GM12878 (cell line): ENCODE results near the gene TOMM5. TPM values are rescaled to one million over a fixed set of nuclear protein-coding genes. Genes with fewer than 3 reads are reported as not detected.

Experiments used
- ATAC-seq: fragments of 200-7000 bp; cut with Tn5 transposase; 3 replicates; pipeline ENCODE4 v1.9.1; 2020; ENCODE audit warnings: mild to moderate bottlenecking, moderate library complexity
- BruUV-seq: library from RNA; stranded (reverse); fragments of 400-500 nt; replicated peaks from 2 replicates; lab custom pipeline; 2021; lab: Mats Ljungman, UMichigan
- CTCF ChIA-PET: fragments of 300-600 bp; sonication (Branson Sonifier 250); formaldehyde crosslinking; extraction: SDS; loops from one replicate; lab custom pipeline; 2021; ENCODE audit warnings: inconsistent platforms; lab: Yijun Ruan, JAX
- POLR2A ChIA-PET: fragments of 350-600 bp; formaldehyde crosslinking; extraction: SDS; loops from one replicate; lab custom pipeline; 2021; ENCODE audit warnings: inconsistent platforms; lab: Charles Lee
- RAD21 ChIA-PET: fragments of 300-600 bp; sonication (Branson Sonifier 250); formaldehyde crosslinking; loops from one replicate; lab custom pipeline; 2023; ENCODE audit warnings: antibody characterized with exemption; ENCODE audit not compliant: unreplicated experiment; lab: Charles Lee
- SMC1A ChIA-PET: fragments of 300-600 bp; sonication (Branson Sonifier 250); formaldehyde crosslinking; loops from one replicate; lab custom pipeline; 2023; ENCODE audit not compliant: unreplicated experiment, uncharacterized antibody; lab: Charles Lee
- DNase-seq: peaks from one replicate; pipeline ENCODE4 v3.0.0-alpha.2; 2011; ENCODE audit warnings: low read depth, low spot score
- FAIRE-seq: peaks from 3 replicates; lab custom pipeline; 2011; peaks lifted over from hg19 to GRCh38; lab: Jason Lieb, UNC
- H2AFZ ChIP-seq: 2 replicates; pipeline ENCODE4 v1.6.0; 2011; ENCODE audit warnings: low read depth, low read length, control low read depth; ENCODE audit not compliant: control insufficient read depth
- H3K27ac ChIP-seq: 2 replicates; pipeline ENCODE4 v1.5.1; 2011; ENCODE audit warnings: control low read depth; ENCODE audit not compliant: control insufficient read depth, insufficient read depth
- H3K27me3 ChIP-seq, 2 experiments: replicated peaks in 1 of 2; 2 replicates each; pipeline versions ENCODE4 v1.6.0 to v1.6.1; 2011; ENCODE audit warnings: low read length in 1 of 2; ENCODE audit not compliant: control insufficient read depth in 2 of 2, insufficient read depth in 2 of 2
- H3K36me3 ChIP-seq, 2 experiments: 2 replicates each; pipeline ENCODE4 v1.5.1; 2011; ENCODE audit warnings: low read length in 1 of 2; ENCODE audit not compliant: control insufficient read depth in 2 of 2, insufficient read depth in 2 of 2
- H3K4me1 ChIP-seq: 2 replicates; pipeline ENCODE4 v1.6.1; 2011; ENCODE audit warnings: mild to moderate bottlenecking, low read length, moderate library complexity, mixed read lengths; ENCODE audit not compliant: control insufficient read depth, insufficient read depth
- H3K4me2 ChIP-seq: 2 replicates; pipeline ENCODE4 v1.6.0; 2011; ENCODE audit warnings: control low read depth; ENCODE audit not compliant: control insufficient read depth, insufficient read depth
- H3K4me3 ChIP-seq: fragments of 200-600 bp; sonication (generic); 2 replicates; pipeline ENCODE4 v1.5.1; 2016
- H3K79me2 ChIP-seq: 2 replicates; pipeline ENCODE4 v1.6.0; 2011; ENCODE audit warnings: low read length; ENCODE audit not compliant: control insufficient read depth, insufficient read depth
- H3K9ac ChIP-seq: 2 replicates; pipeline ENCODE4 v1.8.0; 2011; ENCODE audit warnings: low read length, control low read depth, mixed read lengths; ENCODE audit not compliant: control insufficient read depth, insufficient read depth
- H3K9me3 ChIP-seq: replicated peaks from 3 replicates; pipeline ENCODE4 v1.5.1; 2011; ENCODE audit warnings: mild to moderate bottlenecking, low read length; ENCODE audit not compliant: control insufficient read depth, insufficient read depth
- H4K20me1 ChIP-seq: 2 replicates; pipeline ENCODE4 v1.6.0; 2011; ENCODE audit not compliant: control insufficient read depth, insufficient read depth
- FOXM1 ChIP-seq: IDR thresholded peaks from 2 replicates; pipeline ENCODE4 v1.6.1; 2012; ENCODE audit warnings: low read depth, mild to moderate bottlenecking, inconsistent platforms, low read length, moderate library complexity
- GATAD2B ChIP-seq: fragments of 450-650 bp; conservative IDR thresholded peaks from 2 replicates; pipeline ENCODE4 v1.6.1; 2017; ENCODE audit warnings: low read depth, mild to moderate bottlenecking, moderate library complexity
- HDAC6 ChIP-seq: fragments of 200-600 bp; sonication (generic); IDR thresholded peaks from one replicate; pipeline ENCODE4 v1.8.0; 2017; ENCODE audit warnings: antibody characterized with exemption; ENCODE audit not compliant: unreplicated experiment
- MEF2A ChIP-seq: IDR thresholded peaks from 2 replicates; pipeline ENCODE4 v1.6.1; 2011; ENCODE audit warnings: low read depth, mild to moderate bottlenecking, low read length, moderate library complexity; ENCODE audit not compliant: insufficient read depth
- MEF2B ChIP-seq: fragments of 450-650 bp; IDR thresholded peaks from 2 replicates; pipeline ENCODE4 v1.6.1; 2018; ENCODE audit warnings: mild to moderate bottlenecking, moderate library complexity; ENCODE audit not compliant: partially characterized antibody, poor library complexity, severe bottlenecking
- NFXL1 ChIP-seq: fragments of 450-650 bp; IDR thresholded peaks from 2 replicates; pipeline ENCODE4 v1.6.1; 2017; ENCODE audit warnings: antibody characterized with exemption, mild to moderate bottlenecking, borderline replicate concordance
- STAT3 ChIP-seq: IDR thresholded peaks from 2 replicates; pipeline ENCODE4 v1.6.1; 2011; ENCODE audit warnings: low read depth, low read length, improper control_type of control experiment
- ZBED1 ChIP-seq: IDR thresholded peaks from 2 replicates; pipeline ENCODE4 v1.6.1; 2016; ENCODE audit warnings: borderline replicate concordance
- WGBS: methylation state at CpG from one replicate; pipeline ENCODE4 v1.1.6; 2016; ENCODE audit warnings: low lambda C conversion rate; ENCODE audit not compliant: insufficient replicate concordance, insufficient coverage; ENCODE audit errors: missing lambda C conversion rate; 5-methylcytosine and 5-hydroxymethylcytosine counted together
- in situ Hi-C: fragments of 300-500 bp; cut with MboI; formaldehyde crosslinking; loops from 9 replicates; pipeline ENCODE4 v1.14.3; 2018; ENCODE audit warnings: mixed read lengths
- intact Hi-C: fragments of 100-400 bp; cut with micrococcal nuclease; formaldehyde crosslinking; loops from one replicate; pipeline ENCODE4 v1.14.2; 2022; ENCODE audit not compliant: unreplicated experiment
- polyA plus RNA-seq, 11 experiments: library from polyadenylated mRNA; depleted of rRNA in 4 of 11; unstranded in 6 of 11; stranded (reverse) in 5 of 11; fragments of >200 nt; fragmentation: Nextera tagmentation in 4 of 11; fragmentation: Illumina TruSeq in 1 of 11; extraction: Ambion mirVana in 4 of 11; extraction: Trizol in 1 of 11; gene quantifications; 1 replicate in 1 of 11; 2 replicates in 10 of 11; pipeline versions ENCODE4 v1.2.1 to v1.2.3, GENCODE V29; 2011 to 2016; ENCODE audit warnings: inconsistent platforms in 2 of 11, missing spikeins in 2 of 11, low read depth in 1 of 11
- total RNA-seq, 4 experiments: library from RNA; depleted of rRNA in 3 of 4; stranded (reverse); fragments of >200 nt in 3 of 4; fragmentation: Illumina TruSeq in 1 of 4; extraction: Trizol in 1 of 4; gene quantifications; 2 replicates each; pipeline versions ENCODE4 v1.2.1 to v1.2.3, GENCODE V29; 2013 to 2021
- TF ChIP-seq, protein P1 (sequence below): fragments of 450-650 bp; conservative IDR thresholded peaks from 2 replicates; pipeline ENCODE4 v1.6.1; 2017; ENCODE audit warnings: mild to moderate bottlenecking, moderate library complexity
- TF ChIP-seq, protein P2 (sequence below): IDR thresholded peaks from 2 replicates; pipeline ENCODE4 v1.6.1; 2011; ENCODE audit warnings: borderline replicate concordance, low read depth, mild to moderate bottlenecking, moderate library complexity, low read length; ENCODE audit not compliant: insufficient read depth, poor library complexity, severe bottlenecking
- TF ChIP-seq, protein P3 (sequence below): fragments of 450-650 bp; IDR thresholded peaks from 2 replicates; pipeline ENCODE4 v1.6.1; 2014; ENCODE audit warnings: mild to moderate bottlenecking
- TF ChIP-seq, protein P4 (sequence below): fragments of 450-650 bp; IDR thresholded peaks from 2 replicates; pipeline ENCODE4 v1.6.1; 2016; ENCODE audit warnings: mild to moderate bottlenecking
- TF ChIP-seq, protein P5 (sequence below): fragments of 450-650 bp; IDR thresholded peaks from 2 replicates; pipeline ENCODE4 v1.6.1; 2018; ENCODE audit warnings: mild to moderate bottlenecking, low read depth, moderate library complexity; ENCODE audit not compliant: partially characterized antibody

Gene TOMM5
- total and polyA plus RNA-seq, 10 of the 15 experiments (the other 5 are each of a cell fraction or from before 2014, with no cell fraction given), result 152 to 1,143 (median 351) TPM

DNA sequence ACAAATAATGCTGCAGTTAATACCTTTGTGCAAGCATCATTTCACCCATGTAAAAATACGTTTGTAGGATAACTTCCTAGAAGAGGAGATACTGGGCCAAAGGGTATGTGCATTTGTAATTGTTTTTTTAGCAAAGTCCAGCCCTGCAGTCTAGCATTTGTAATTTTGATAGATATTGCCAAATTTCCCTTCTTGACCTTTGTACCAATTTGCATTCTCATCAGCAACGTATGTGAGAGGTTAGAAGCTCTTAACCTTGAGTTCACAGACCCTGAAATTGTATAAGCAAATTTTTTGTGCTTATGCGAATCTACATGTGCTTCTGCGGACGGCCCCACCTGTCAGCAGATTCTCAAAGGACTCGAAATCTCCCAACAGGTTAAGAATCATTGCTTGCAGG lies 18.6 kb upstream of the TOMM5 start:
- Histone ChIP-seq H3K36me3 (no peaks in the 10 kb centered on the region), H2AFZ (no peak overlapping the region), H3K9ac (no peak overlapping the region), H3K27ac (no peak overlapping the region), H3K4me1 (no peaks in the 10 kb centered on the region), H3K9me3 (no peaks in the 10 kb centered on the region), H4K20me1 (no peaks in the 10 kb centered on the region), H3K79me2 (no peaks in the 10 kb centered on the region), H3K4me2 (no peak overlapping the region), H3K27me3 (peaks cover 2 to 4% of the 10 kb centered on the region in 2 experiments; a peak in 3 of 4 replicates), H3K4me3 (no peak overlapping the region)
- SMC1A ChIA-PET, result no interaction called here
- intact Hi-C loops, result loop anchor here (10.0 kb wide), 1 partner anchor 56 kb away; no protein-coding TSS in a partner anchor
- RAD21 ChIA-PET, result no interaction called here
- FAIRE-seq (no peak), DNase-seq (no peak), ATAC-seq (no peak)
- CTCF ChIA-PET, result no interaction called here
- TF ChIP-seq STAT3, result no peak
- TF ChIP-seq, protein P1, sequence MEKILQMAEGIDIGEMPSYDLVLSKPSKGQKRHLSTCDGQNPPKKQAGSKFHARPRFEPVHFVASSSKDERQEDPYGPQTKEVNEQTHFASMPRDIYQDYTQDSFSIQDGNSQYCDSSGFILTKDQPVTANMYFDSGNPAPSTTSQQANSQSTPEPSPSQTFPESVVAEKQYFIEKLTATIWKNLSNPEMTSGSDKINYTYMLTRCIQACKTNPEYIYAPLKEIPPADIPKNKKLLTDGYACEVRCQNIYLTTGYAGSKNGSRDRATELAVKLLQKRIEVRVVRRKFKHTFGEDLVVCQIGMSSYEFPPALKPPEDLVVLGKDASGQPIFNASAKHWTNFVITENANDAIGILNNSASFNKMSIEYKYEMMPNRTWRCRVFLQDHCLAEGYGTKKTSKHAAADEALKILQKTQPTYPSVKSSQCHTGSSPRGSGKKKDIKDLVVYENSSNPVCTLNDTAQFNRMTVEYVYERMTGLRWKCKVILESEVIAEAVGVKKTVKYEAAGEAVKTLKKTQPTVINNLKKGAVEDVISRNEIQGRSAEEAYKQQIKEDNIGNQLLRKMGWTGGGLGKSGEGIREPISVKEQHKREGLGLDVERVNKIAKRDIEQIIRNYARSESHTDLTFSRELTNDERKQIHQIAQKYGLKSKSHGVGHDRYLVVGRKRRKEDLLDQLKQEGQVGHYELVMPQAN, result no peak
- TF ChIP-seq, protein P2, sequence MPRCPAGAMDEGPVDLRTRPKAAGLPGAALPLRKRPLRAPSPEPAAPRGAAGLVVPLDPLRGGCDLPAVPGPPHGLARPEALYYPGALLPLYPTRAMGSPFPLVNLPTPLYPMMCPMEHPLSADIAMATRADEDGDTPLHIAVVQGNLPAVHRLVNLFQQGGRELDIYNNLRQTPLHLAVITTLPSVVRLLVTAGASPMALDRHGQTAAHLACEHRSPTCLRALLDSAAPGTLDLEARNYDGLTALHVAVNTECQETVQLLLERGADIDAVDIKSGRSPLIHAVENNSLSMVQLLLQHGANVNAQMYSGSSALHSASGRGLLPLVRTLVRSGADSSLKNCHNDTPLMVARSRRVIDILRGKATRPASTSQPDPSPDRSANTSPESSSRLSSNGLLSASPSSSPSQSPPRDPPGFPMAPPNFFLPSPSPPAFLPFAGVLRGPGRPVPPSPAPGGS, result no peak
- TF ChIP-seq MEF2A, result no peak
- TF ChIP-seq GATAD2B, result no peak
- no peak for TF ChIP-seq HDAC6
- no peak for TF ChIP-seq NFXL1
- TF ChIP-seq, protein P3, sequence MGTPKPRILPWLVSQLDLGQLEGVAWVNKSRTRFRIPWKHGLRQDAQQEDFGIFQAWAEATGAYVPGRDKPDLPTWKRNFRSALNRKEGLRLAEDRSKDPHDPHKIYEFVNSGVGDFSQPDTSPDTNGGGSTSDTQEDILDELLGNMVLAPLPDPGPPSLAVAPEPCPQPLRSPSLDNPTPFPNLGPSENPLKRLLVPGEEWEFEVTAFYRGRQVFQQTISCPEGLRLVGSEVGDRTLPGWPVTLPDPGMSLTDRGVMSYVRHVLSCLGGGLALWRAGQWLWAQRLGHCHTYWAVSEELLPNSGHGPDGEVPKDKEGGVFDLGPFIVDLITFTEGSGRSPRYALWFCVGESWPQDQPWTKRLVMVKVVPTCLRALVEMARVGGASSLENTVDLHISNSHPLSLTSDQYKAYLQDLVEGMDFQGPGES, result no peak
- TF ChIP-seq, protein P4, sequence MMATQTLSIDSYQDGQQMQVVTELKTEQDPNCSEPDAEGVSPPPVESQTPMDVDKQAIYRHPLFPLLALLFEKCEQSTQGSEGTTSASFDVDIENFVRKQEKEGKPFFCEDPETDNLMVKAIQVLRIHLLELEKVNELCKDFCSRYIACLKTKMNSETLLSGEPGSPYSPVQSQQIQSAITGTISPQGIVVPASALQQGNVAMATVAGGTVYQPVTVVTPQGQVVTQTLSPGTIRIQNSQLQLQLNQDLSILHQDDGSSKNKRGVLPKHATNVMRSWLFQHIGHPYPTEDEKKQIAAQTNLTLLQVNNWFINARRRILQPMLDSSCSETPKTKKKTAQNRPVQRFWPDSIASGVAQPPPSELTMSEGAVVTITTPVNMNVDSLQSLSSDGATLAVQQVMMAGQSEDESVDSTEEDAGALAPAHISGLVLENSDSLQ, result no peak
- TF ChIP-seq MEF2B, result no peak
- TF ChIP-seq, protein P5, sequence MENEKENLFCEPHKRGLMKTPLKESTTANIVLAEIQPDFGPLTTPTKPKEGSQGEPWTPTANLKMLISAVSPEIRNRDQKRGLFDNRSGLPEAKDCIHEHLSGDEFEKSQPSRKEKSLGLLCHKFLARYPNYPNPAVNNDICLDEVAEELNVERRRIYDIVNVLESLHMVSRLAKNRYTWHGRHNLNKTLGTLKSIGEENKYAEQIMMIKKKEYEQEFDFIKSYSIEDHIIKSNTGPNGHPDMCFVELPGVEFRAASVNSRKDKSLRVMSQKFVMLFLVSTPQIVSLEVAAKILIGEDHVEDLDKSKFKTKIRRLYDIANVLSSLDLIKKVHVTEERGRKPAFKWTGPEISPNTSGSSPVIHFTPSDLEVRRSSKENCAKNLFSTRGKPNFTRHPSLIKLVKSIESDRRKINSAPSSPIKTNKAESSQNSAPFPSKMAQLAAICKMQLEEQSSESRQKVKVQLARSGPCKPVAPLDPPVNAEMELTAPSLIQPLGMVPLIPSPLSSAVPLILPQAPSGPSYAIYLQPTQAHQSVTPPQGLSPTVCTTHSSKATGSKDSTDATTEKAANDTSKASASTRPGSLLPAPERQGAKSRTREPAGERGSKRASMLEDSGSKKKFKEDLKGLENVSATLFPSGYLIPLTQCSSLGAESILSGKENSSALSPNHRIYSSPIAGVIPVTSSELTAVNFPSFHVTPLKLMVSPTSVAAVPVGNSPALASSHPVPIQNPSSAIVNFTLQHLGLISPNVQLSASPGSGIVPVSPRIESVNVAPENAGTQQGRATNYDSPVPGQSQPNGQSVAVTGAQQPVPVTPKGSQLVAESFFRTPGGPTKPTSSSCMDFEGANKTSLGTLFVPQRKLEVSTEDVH, result no peak
- TF ChIP-seq FOXM1, result no peak
- no peak for TF ChIP-seq ZBED1
- in situ Hi-C loops, result no loop called here
- POLR2A ChIA-PET, result no interaction called here
- no TSS peak for BruUV-seq
- 24% methylated on average over 6 of the region's 6 CpGs for WGBS
